Tibial nerve (tissue), 4 donors: ENCODE results near the gene OR6Y1.

Experiments used
- EP300 ChIP-seq, 2 donors: sonication (generic); formaldehyde crosslinking; IDR thresholded peaks; one replicate each; pipeline ENCODE4 v1.6.1; 2017; ENCODE audit warnings: antibody characterized with exemption in 2 of 2, mild to moderate bottlenecking in 1 of 2
- TF ChIP-seq, protein P1 (sequence below), 5 experiments: fragments of 200-600 bp in 3 of 5; fragments of 450-650 bp in 2 of 5; sonication (generic) in 3 of 5; IDR thresholded peaks; one replicate each; pipeline ENCODE4 v1.5.1; 2016 to 2019; ENCODE audit warnings: antibody characterized with exemption in 5 of 5, mild to moderate bottlenecking in 3 of 5, moderate library complexity in 2 of 5

DNA sequence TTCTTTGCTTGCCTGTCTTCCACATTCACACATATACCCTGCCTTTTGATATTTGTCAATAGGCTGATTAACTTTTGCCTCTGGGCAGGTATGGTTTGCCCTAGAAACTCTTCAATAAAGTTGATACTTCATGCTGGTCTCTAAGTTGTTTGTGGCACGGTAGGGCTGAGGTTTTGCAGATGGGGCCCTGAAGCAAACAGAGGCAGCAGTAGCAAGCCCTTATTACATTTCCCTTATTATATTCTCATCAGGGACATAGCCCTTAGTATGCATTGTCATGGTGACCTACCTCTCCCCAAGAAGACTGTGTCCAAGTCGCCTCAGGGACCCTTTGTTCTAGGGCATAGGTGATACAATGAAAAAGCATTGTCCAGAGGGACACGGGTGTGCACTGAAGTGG is 16.3 kb upstream of the OR6Y1 start, which contains the start of gene OR6P1:
- TF ChIP-seq, protein P1, sequence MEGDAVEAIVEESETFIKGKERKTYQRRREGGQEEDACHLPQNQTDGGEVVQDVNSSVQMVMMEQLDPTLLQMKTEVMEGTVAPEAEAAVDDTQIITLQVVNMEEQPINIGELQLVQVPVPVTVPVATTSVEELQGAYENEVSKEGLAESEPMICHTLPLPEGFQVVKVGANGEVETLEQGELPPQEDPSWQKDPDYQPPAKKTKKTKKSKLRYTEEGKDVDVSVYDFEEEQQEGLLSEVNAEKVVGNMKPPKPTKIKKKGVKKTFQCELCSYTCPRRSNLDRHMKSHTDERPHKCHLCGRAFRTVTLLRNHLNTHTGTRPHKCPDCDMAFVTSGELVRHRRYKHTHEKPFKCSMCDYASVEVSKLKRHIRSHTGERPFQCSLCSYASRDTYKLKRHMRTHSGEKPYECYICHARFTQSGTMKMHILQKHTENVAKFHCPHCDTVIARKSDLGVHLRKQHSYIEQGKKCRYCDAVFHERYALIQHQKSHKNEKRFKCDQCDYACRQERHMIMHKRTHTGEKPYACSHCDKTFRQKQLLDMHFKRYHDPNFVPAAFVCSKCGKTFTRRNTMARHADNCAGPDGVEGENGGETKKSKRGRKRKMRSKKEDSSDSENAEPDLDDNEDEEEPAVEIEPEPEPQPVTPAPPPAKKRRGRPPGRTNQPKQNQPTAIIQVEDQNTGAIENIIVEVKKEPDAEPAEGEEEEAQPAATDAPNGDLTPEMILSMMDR (IDR thresholded peaks at IDR 0.05) = no peak
- no peak for TF ChIP-seq EP300 (IDR thresholded peaks at IDR 0.05)
